Coronary artery (tissue), 2 donors: ENCODE measurements around the gene MDH2.
"Not testable (repeated sequence)": the region's sequence is repeated elsewhere in the genome, so short reads cannot be mapped to it uniquely, and the experiment has no call there.

Experiments
- DNase-seq: peaks from one replicate; pipeline ENCODE4 v3.0.0-alpha.2; 2017; ENCODE audit warnings: low spot score
- H3K27ac ChIP-seq, 2 donors: fragments of 200-600 bp; sonication (generic); one replicate each; pipeline ENCODE4 v1.5.1; 2016 to 2019
- H3K4me3 ChIP-seq: fragments of 200-600 bp; sonication (generic); 2 replicates; pipeline ENCODE4 v1.5.1; 2016; ENCODE audit warnings: mild to moderate bottlenecking, moderate library complexity
- CTCF ChIP-seq: fragments of 200-600 bp; sonication (generic); IDR thresholded peaks from one replicate; pipeline ENCODE4 v1.5.1; 2019; ENCODE audit warnings: antibody characterized with exemption

MDH2 gene

GRCh38 chr7:76049295-76049694 is 1.4 kb downstream of the MDH2 start:
- DNase-seq = no peak
- Histone ChIP-seq H3K27ac (peak overlapping the region; percentile 77 to 93), H3K4me3 (peak overlapping the region; percentile 94)
- no peak for TF ChIP-seq CTCF

- no peak overlapping the region for H3K4me3 ChIP-seq
- no peak for DNase-seq
- no peak overlapping the region for H3K27ac ChIP-seq
- no peak for TF ChIP-seq CTCF
Observed at GRCh38 chr7:76050545-76050944, 2.6 kb downstream of the MDH2 start.

- Histone ChIP-seq H3K27ac (no peak overlapping the region), H3K4me3 (no peak overlapping the region)
- TF ChIP-seq CTCF = no peak
- DNase-seq = no peak
Observed at GRCh38 chr7:76051840-76052239, 3.9 kb downstream of the MDH2 start.

GRCh38 chr7:76052681-76053080 is 4.8 kb downstream of the MDH2 start:
- H3K27ac ChIP-seq, DNase-seq, H3K4me3 ChIP-seq: not testable (repeated sequence)

- no peak for TF ChIP-seq CTCF
- no peak overlapping the region for H3K4me3 ChIP-seq
- H3K27ac ChIP-seq = no peak overlapping the region
- no peak for DNase-seq
Observed at GRCh38 chr7:76053461-76053860, 5.6 kb downstream of the MDH2 start.

- DNase-seq = no peak
- TF ChIP-seq CTCF = no peak
- Histone ChIP-seq H3K27ac (no peak overlapping the region), H3K4me3 (no peak overlapping the region)
Observed at GRCh38 chr7:76054123-76055120, 6.5 kb downstream of the MDH2 start.

- Histone ChIP-seq H3K27ac (no peak overlapping the region), H3K4me3 (no peak overlapping the region)
- no peak for DNase-seq
- TF ChIP-seq CTCF = no peak
Observed at GRCh38 chr7:76056241-76056640, 8.3 kb downstream of the MDH2 start.
